Kidney epithelial cell (primary cell): ENCODE measurements around the gene DPPA5. TPM values are rescaled to one million over a fixed set of nuclear protein-coding genes. Genes with fewer than 3 reads are reported as not detected.

ENCODE experiments used
- DNase-seq: peaks from one replicate; pipeline ENCODE4 v3.0.0-alpha.2; 2010; ENCODE audit warnings: low read depth
- H3K27me3 ChIP-seq: 2 replicates; pipeline ENCODE4 v1.6.0; 2011; ENCODE audit warnings: low read length; ENCODE audit not compliant: control insufficient read depth, insufficient read depth
- H3K36me3 ChIP-seq: 2 replicates; pipeline ENCODE4 v1.5.1; 2011; ENCODE audit warnings: low read length; ENCODE audit not compliant: control insufficient read depth, insufficient read depth
- H3K4me3 ChIP-seq: 2 replicates; pipeline ENCODE4 v1.5.1; 2011; ENCODE audit warnings: low read depth, mild to moderate bottlenecking, control low read depth, low read length
- total RNA-seq: library from RNA; depleted of rRNA; stranded (reverse); fragments of >200 nt; gene quantifications from 2 replicates; pipeline ENCODE4 v1.2.3, GENCODE V29; 2015
- TF ChIP-seq, protein P1 (sequence below): IDR thresholded peaks from 2 replicates; pipeline ENCODE4 v1.5.1; 2011; ENCODE audit warnings: mild to moderate bottlenecking, moderate library complexity, low read length, control low read depth, inconsistent platforms; ENCODE audit not compliant: insufficient read depth, poor library complexity, severe bottlenecking

DPPA5 gene
- total RNA-seq, 1 donor from 2014 or later = not detected

- H3K36me3 ChIP-seq = no peaks in the 10 kb centered on the region
- TF ChIP-seq, protein P1, sequence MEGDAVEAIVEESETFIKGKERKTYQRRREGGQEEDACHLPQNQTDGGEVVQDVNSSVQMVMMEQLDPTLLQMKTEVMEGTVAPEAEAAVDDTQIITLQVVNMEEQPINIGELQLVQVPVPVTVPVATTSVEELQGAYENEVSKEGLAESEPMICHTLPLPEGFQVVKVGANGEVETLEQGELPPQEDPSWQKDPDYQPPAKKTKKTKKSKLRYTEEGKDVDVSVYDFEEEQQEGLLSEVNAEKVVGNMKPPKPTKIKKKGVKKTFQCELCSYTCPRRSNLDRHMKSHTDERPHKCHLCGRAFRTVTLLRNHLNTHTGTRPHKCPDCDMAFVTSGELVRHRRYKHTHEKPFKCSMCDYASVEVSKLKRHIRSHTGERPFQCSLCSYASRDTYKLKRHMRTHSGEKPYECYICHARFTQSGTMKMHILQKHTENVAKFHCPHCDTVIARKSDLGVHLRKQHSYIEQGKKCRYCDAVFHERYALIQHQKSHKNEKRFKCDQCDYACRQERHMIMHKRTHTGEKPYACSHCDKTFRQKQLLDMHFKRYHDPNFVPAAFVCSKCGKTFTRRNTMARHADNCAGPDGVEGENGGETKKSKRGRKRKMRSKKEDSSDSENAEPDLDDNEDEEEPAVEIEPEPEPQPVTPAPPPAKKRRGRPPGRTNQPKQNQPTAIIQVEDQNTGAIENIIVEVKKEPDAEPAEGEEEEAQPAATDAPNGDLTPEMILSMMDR = no peak
- H3K4me3 ChIP-seq = no peak overlapping the region
- H3K27me3 ChIP-seq = no peaks in the 10 kb centered on the region
- no peak for DNase-seq
Measured at GRCh38 chr6:73377225-73377624, 23.1 kb upstream of the DPPA5 start.

- Histone ChIP-seq H3K4me3 (no peak overlapping the region), H3K27me3 (no peaks in the 10 kb centered on the region), H3K36me3 (no peaks in the 10 kb centered on the region)
- DNase-seq = no peak
- TF ChIP-seq, protein P1 = no peak
Measured at GRCh38 chr6:73375216-73375615, 21.1 kb upstream of the DPPA5 start.

DNA sequence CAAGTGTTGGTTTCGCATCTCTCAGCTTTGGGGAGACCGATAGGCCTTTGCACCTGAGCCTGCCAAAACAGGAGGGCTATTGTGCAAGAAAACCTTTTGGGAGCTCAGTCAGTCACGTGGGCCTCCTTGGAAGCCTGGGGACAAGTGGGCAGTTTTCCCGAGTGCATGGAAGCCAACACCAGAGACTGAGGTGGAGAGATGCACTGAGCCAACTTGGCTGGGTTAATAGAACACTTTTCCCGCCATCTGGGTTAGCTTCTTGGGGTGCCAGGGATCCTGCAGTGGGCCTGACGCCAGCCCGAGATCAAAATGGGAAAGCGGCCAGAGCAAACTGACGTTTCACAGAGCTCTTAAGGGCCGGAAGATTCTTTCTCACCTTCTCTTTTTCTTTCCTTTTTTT, 18.4 kb upstream of the DPPA5 start:
- Histone ChIP-seq H3K27me3 (no peaks in the 10 kb centered on the region), H3K4me3 (no peak overlapping the region), H3K36me3 (no peaks in the 10 kb centered on the region)
- no peak for DNase-seq
- TF ChIP-seq, protein P1 = no peak

GRCh38 chr6:73371984-73372383, 17.9 kb upstream of the DPPA5 start:
- Histone ChIP-seq H3K27me3 (no peaks in the 10 kb centered on the region), H3K4me3 (no peak overlapping the region), H3K36me3 (no peaks in the 10 kb centered on the region)
- no peak for DNase-seq
- TF ChIP-seq, protein P1 = no peak

GRCh38 chr6:73369563-73369962, 15.5 kb upstream of the DPPA5 start, which contains the start of gene OOEP:
Gene OOEP, minus strand, starts transcription at chr6:73369897. Its CDS starts 105 bp downstream, at chr6:73369792.
- no peak within 1 kb of the TSS for H3K4me3 ChIP-seq
- TF ChIP-seq, protein P1 = no peak
- DNase-seq = no peak
- H3K36me3 ChIP-seq = no peaks in the 10 kb centered on the region
- no peaks in the 10 kb centered on the region for H3K27me3 ChIP-seq

DNA sequence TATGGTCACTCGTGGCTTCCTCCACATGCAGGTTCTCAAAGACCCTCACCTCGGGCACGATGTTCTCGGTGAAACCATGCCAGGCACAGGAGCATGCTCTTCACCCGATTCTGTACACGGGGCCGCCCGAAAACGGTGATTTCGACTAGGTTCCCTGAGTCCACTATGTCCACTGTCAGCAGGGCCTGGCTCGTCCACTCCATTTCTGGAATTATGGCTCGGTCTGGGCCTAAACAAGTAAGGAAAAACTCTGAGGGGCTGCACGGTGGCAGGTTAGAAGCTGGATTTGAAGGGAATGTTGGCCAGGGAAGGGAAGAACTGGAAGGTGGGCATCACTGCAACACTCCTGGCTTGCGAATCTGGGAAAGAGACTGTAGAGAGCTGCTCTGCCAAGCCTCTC, 15.1 kb upstream of the DPPA5 start:
- Histone ChIP-seq H3K27me3 (no peaks in the 10 kb centered on the region), H3K36me3 (no peaks in the 10 kb centered on the region), H3K4me3 (no peak overlapping the region)
- DNase-seq = no peak
- TF ChIP-seq, protein P1 = no peak
